Liver (tissue), 3 donors: ENCODE data around the gene LARGE1.

Source experiments
- CTCF ChIP-seq: fragments of 150-350 bp; IDR thresholded peaks from 2 replicates; pipeline ENCODE4 v1.5.1; 2017; ENCODE audit warnings: improper control_type of control experiment, low read depth, low read length; ENCODE audit not compliant: missing input control
- EGR1 ChIP-seq, 2 donors: IDR thresholded peaks; 2 replicates each; pipeline ENCODE4 v1.6.1; 2016 to 2018; ENCODE audit warnings: antibody characterized with exemption in 2 of 2, low read depth in 2 of 2
- donor health status: healthy.
- donor health status: healthy.

DNA sequence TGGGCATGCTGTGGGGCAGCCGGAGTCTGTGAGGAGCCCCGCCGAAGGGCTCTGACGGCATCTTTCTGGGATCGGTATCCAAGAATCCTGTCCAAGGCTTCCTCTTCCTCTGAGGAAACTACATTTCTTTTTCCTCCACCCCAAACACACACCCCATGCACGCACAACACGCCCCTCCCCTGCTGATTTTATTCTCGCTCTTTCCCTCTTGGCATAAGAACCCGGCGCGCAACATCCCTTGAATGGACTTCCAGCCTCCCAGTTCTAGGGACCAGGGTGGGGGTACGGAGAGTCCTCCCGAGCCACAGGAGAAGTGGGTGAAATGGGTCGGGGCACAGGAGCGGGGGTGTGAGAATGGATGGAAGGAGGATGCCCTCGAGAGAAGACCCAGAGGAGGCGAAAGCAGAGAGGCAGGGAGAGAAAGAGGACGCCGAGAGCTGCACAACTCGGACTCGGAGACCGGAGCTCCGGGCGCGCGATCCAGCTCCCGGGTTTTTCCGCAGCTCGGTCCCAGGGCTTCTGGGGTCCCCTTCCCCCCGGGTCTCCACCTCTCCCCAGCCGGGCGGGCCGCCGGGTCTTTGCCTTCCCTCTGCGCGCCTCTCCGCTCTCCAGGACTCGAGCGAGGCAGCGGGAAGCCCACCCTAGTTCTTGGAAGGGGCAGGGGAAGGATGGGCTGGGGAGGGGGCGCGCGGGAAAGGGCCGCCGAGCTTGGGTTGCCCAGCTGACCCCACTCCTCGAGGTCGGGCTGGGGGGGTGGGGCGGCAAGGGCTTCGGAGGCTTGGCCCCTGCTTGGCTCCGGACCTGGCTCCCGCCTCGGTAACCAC lies 1.5 kb upstream of the LARGE1 start:
- TF ChIP-seq CTCF (no peak), EGR1 (IDR thresholded peaks at IDR 0.05; ENCODE audit: low read depth in 2 of 2) (no peak)
